Duodenal mucosa (tissue), 2 donors: ENCODE results near the gene VASH1.
A peak's percentile ranks its signal among the peaks of the same experiment; 100 is the strongest.

Source experiments
- H3K27ac ChIP-seq: one replicate; pipeline ENCODE4 v1.7.0; 2013; ENCODE audit warnings: low read depth, low read length
- H3K27me3 ChIP-seq, 2 donors: one replicate each; pipeline ENCODE4 v1.7.0; 2013; ENCODE audit warnings: low read length in 2 of 2, control low read depth in 1 of 2; ENCODE audit not compliant: insufficient read depth in 2 of 2, control insufficient read depth in 1 of 2
- H3K36me3 ChIP-seq, 2 donors: one replicate each; pipeline ENCODE4 v1.7.0; 2013; ENCODE audit warnings: low read length in 2 of 2, control low read depth in 1 of 2; ENCODE audit not compliant: insufficient read depth in 2 of 2, control insufficient read depth in 1 of 2
- H3K4me1 ChIP-seq, 2 donors: one replicate each; pipeline ENCODE4 v1.7.0; 2013; ENCODE audit warnings: low read length in 2 of 2, control low read depth in 1 of 2; ENCODE audit not compliant: insufficient read depth in 2 of 2, control insufficient read depth in 1 of 2
- H3K4me3 ChIP-seq, 2 donors: one replicate each; pipeline ENCODE4 v1.7.0; 2013; ENCODE audit warnings: low read length in 2 of 2, low read depth in 1 of 2
- H3K9ac ChIP-seq, 2 donors: one replicate each; pipeline ENCODE4 v1.7.0; 2013; ENCODE audit warnings: low read length in 2 of 2, low read depth in 1 of 2
- H3K9me3 ChIP-seq, 2 donors: one replicate each; pipeline ENCODE4 v1.7.0; 2013; ENCODE audit warnings: low read length in 2 of 2, control low read depth in 1 of 2; ENCODE audit not compliant: control insufficient read depth in 1 of 2

VASH1 gene

GRCh38 chr14:76778546-76779215 lies 17.4 kb downstream of the VASH1 start:
- Histone ChIP-seq H3K27ac (no peak overlapping the region), H3K36me3 (peaks cover 4 to 19% of the 10 kb centered on the region in 2 donors), H3K4me1 (peaks cover 20 to 27% of the 10 kb centered on the region in 2 donors), H3K27me3 (no peaks in the 10 kb centered on the region), H3K9me3 (no peaks in the 10 kb centered on the region), H3K4me3 (no peak overlapping the region), H3K9ac (no peak overlapping the region)

GRCh38 chr14:76779221-76780057 lies 18.2 kb downstream of the VASH1 start:
- Histone ChIP-seq H3K9me3 (no peaks in the 10 kb centered on the region), H3K27ac (no peak overlapping the region), H3K9ac (no peak overlapping the region), H3K36me3 (peaks cover 4 to 22% of the 10 kb centered on the region in 2 donors), H3K27me3 (no peaks in the 10 kb centered on the region), H3K4me1 (peaks cover 13 to 27% of the 10 kb centered on the region in 2 donors), H3K4me3 (no peak overlapping the region)

GRCh38 chr14:76780058-76780345 lies 18.7 kb downstream of the VASH1 start:
- H3K9me3 ChIP-seq: no peaks in the 10 kb centered on the region
- H3K9ac ChIP-seq: no peak overlapping the region
- no peak overlapping the region for H3K4me3 ChIP-seq
- H3K27ac ChIP-seq: no peak overlapping the region
- H3K36me3 ChIP-seq: peaks cover 4 to 26% of the 10 kb centered on the region in 2 donors
- H3K27me3 ChIP-seq: no peaks in the 10 kb centered on the region
- peaks cover 13 to 27% of the 10 kb centered on the region in 2 donors for H3K4me1 ChIP-seq

- H3K36me3 ChIP-seq: peaks cover 4 to 26% of the 10 kb centered on the region in 2 donors
- H3K9ac ChIP-seq: no peak overlapping the region
Observed at GRCh38 chr14:76780360-76780759, 19.1 kb downstream of the VASH1 start.

DNA sequence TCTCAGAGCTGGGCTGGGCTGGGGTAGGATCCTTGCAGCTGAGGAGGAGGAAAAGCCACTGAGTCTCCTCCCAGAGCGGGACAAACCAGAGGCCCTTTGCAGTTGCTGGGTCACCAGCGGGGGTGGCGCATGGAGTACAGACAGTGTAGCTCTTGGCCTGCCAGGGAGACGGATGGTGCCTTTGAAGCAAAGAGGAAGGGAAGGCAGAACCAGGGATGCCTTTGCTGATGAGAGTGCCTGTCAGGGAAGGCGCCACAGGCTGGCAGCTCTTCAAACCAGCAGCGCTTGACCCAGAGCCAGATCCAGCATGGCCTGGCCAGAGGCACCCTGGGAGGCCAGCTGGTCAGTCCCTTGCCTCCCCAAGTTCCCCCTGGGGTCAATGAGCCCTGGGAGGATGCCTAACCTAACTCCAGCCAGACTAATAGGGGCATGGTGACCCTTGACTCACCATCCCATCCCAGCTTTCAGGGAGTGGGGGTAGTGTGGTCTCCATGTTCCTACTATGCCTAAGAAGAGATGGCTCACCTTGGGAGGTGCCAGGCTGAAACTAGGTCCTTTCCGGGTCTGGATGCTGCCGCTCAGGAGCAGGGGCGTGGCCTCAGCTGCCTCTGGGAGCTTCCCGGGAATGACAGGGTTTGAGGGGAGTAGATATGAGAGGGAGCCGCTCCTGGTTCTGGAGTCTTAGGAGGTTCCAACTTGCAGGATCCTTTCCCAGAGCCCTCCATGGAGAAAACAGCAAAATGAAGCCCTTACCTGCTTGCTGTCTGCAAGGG lies 19.8 kb downstream of the VASH1 start:
- no peaks in the 10 kb centered on the region for H3K27me3 ChIP-seq
- peaks cover 8 to 26% of the 10 kb centered on the region in 2 donors for H3K36me3 ChIP-seq
- H3K4me1 ChIP-seq: peaks cover 13 to 27% of the 10 kb centered on the region in 2 donors
- H3K9ac ChIP-seq: no peak overlapping the region
- no peaks in the 10 kb centered on the region for H3K9me3 ChIP-seq
- no peak overlapping the region for H3K4me3 ChIP-seq
- H3K27ac ChIP-seq: no peak overlapping the region

More at GRCh38 chr14:76780360-76780759, 19.1 kb downstream of the VASH1 start:
- no peak overlapping the region for H3K27ac ChIP-seq
- H3K4me3 ChIP-seq: no peak overlapping the region
- H3K9me3 ChIP-seq: no peaks in the 10 kb centered on the region
- peaks cover 13 to 27% of the 10 kb centered on the region in 2 donors for H3K4me1 ChIP-seq
- H3K27me3 ChIP-seq: no peaks in the 10 kb centered on the region

GRCh38 chr14:76781648-76782051 lies 20.4 kb downstream of the VASH1 start:
- no peak overlapping the region for H3K4me3 ChIP-seq
- no peak overlapping the region for H3K27ac ChIP-seq
- H3K9me3 ChIP-seq: no peaks in the 10 kb centered on the region
- peaks cover 13 to 23% of the 10 kb centered on the region in 2 donors for H3K4me1 ChIP-seq
- H3K9ac ChIP-seq: no peak overlapping the region
- no peaks in the 10 kb centered on the region for H3K27me3 ChIP-seq
- peaks cover 8 to 28% of the 10 kb centered on the region in 2 donors for H3K36me3 ChIP-seq

DNA sequence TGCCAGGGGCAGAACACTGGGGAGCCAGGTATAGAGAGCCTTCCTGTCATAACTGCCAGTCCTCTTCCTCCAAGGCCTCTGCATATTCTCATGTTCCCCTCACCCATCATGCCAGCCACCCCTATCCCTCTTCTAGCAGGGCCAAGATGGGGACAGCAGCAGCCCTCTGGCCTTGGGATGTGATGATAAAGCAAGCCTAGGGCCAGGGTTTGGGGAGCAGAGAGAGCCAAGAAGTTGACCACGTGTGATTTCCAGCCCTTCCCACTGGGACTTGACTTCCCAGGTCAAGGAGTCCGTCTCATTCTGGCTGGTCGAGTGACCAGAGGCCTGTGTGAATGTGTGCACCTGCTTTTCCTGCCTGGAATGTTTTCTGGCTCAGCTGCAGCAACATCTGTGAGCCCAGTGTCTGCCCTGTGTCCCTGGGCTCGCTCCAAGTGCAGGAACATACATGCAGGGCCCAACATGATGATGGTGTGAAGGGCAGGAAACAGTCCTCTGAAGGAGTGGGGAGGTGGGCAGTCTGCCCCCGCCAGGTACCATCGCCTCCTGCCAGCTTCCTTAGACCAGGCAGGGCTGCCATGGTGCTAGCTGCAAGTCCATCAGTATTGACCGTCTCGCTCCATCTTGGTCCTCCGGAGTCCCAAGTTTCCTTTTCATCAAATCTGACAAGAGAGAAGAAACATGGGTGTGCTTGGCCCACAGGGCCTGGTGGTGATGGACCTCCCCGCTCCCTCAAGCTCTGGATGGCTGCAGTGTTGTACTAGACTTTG lies 21.0 kb downstream of the VASH1 start:
- Histone ChIP-seq H3K27me3 (no peaks in the 10 kb centered on the region), H3K27ac (no peak overlapping the region), H3K9me3 (no peaks in the 10 kb centered on the region), H3K4me1 (peaks cover 13 to 22% of the 10 kb centered on the region in 2 donors), H3K36me3 (peaks cover 11 to 35% of the 10 kb centered on the region in 2 donors), H3K4me3 (no peak overlapping the region), H3K9ac (peak overlapping the region in 1 of 2 donors; percentile 12)

GRCh38 chr14:76782885-76783566 lies 21.8 kb downstream of the VASH1 start:
- peaks cover 14 to 42% of the 10 kb centered on the region in 2 donors for H3K36me3 ChIP-seq
- H3K9me3 ChIP-seq: no peaks in the 10 kb centered on the region
- H3K4me1 ChIP-seq: peaks cover 13 to 22% of the 10 kb centered on the region in 2 donors
- H3K27me3 ChIP-seq: no peaks in the 10 kb centered on the region
- no peak overlapping the region for H3K4me3 ChIP-seq
- H3K27ac ChIP-seq: no peak overlapping the region
- H3K9ac ChIP-seq: peak overlapping the region in 1 of 2 donors; percentile 12

- peaks cover 13 to 22% of the 10 kb centered on the region in 2 donors for H3K4me1 ChIP-seq
- no peaks in the 10 kb centered on the region for H3K27me3 ChIP-seq
- H3K4me3 ChIP-seq: no peak overlapping the region
- peaks cover 17 to 54% of the 10 kb centered on the region in 2 donors for H3K36me3 ChIP-seq
- no peak overlapping the region for H3K27ac ChIP-seq
- no peaks in the 10 kb centered on the region for H3K9me3 ChIP-seq
- H3K9ac ChIP-seq: no peak overlapping the region
Observed at GRCh38 chr14:76784266-76784874, 23.1 kb downstream of the VASH1 start.
